ACC112 (cell line): ENCODE results near the gene CD109.
"Not testable (repeated sequence)": the region's sequence is repeated elsewhere in the genome, so short reads cannot be mapped to it uniquely, and the experiment has no call there.

Experiments used
- H2AFZ ChIP-seq: fragments of 200-600 bp; sonication (generic); one replicate; pipeline ENCODE4 v1.6.0; 2017; ENCODE audit warnings: antibody characterized with exemption, low read length; ENCODE audit not compliant: unreplicated experiment
- H3K27ac ChIP-seq: fragments of 200-600 bp; sonication (generic); 2 replicates; pipeline ENCODE4 v1.5.1; 2014; ENCODE audit warnings: low read depth, mild to moderate bottlenecking, antibody characterized with exemption, low read length, moderate library complexity
- H3K27me3 ChIP-seq: fragments of 200-600 bp; sonication (generic); 2 replicates; pipeline ENCODE4 v1.6.1; 2014; ENCODE audit warnings: mild to moderate bottlenecking, antibody characterized with exemption, low read length, moderate library complexity, mixed read lengths; ENCODE audit not compliant: insufficient read depth
- H3K36me3 ChIP-seq: fragments of 200-600 bp; sonication (generic); 2 replicates; pipeline ENCODE4 v1.6.1; 2016; ENCODE audit warnings: mild to moderate bottlenecking, antibody characterized with exemption, low read length, moderate library complexity, mixed read lengths; ENCODE audit not compliant: insufficient read depth
- H3K4me1 ChIP-seq: fragments of 200-600 bp; sonication (generic); one replicate; pipeline ENCODE4 v1.6.1; 2016; ENCODE audit warnings: low read length, mixed read lengths; ENCODE audit not compliant: insufficient read depth, unreplicated experiment, control insufficient read depth
- H3K4me3 ChIP-seq: fragments of 200-600 bp; sonication (generic); 2 replicates; pipeline ENCODE4 v1.5.1; 2014; ENCODE audit warnings: mild to moderate bottlenecking, low read depth, low read length
- H3K79me2 ChIP-seq: fragments of 200-600 bp; sonication (generic); one replicate; pipeline ENCODE4 v1.6.0; 2016; ENCODE audit warnings: low read length; ENCODE audit not compliant: control insufficient read depth, unreplicated experiment, insufficient read depth

CD109 gene

DNA sequence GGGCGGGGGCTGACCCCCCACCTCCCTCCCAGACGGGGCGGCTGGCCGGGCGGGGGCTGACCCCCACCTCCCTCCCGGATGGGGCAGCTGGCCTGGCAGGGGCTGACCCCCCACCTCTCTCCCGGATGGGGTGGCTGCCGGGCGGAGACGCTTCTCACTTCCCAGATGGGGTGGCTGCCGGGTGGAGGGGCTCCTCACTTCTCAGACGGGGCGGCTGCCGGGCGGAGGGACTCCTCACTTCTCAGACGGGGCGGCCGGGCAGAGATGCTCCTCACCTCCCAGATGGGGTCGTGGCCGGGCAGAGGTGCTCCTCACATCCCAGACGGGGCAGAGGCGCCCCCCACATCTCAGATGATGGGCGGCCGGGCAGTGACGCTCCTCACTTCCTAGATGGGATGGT, 155.0 kb downstream of the CD109 start:
- H3K4me3 ChIP-seq, H3K27me3 ChIP-seq, H3K36me3 ChIP-seq, H3K27ac ChIP-seq, H3K79me2 ChIP-seq, H2AFZ ChIP-seq, H3K4me1 ChIP-seq: not testable (repeated sequence)

DNA sequence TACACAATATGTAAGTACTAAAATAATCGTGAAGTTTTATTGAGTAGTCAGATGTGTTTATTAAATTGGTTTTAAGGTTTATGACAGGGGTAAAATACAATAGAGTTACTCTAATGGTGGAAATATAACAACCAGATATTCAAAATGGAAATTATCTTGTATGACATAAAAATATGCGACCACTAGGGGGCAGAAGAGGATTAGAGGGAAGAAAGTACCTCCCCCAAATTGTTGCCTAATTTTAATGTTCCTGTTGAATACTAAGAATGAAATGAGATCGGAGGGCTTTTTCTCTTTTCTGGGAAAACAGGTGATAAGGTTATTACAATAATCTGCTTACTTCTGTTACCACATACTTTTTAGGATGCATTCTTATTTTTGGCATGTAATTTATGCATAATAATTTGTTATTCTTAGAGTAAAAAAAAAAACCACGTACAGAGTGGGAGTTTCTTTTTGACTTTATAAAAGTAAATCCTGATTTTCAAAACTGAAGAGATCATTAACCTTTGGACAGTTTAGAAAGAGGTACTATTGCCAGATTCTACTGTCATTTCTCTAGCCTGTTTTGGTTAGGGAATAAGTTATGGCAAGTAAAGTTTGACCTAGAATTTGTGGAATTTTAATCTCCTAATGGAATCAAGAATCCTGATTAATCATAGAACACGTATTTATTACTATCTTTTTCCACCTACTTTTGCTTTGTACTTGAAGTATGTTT, 159.2 kb downstream of the CD109 start:
- Histone ChIP-seq H3K27ac (no peak overlapping the region), H2AFZ (peak overlapping the region; percentile 47), H3K27me3 (no peaks in the 10 kb centered on the region), H3K4me3 (peak overlapping the region; percentile 61), H3K79me2 (no peaks in the 10 kb centered on the region), H3K4me1 (peaks cover 4% of the 10 kb centered on the region), H3K36me3 (no peaks in the 10 kb centered on the region)

DNA sequence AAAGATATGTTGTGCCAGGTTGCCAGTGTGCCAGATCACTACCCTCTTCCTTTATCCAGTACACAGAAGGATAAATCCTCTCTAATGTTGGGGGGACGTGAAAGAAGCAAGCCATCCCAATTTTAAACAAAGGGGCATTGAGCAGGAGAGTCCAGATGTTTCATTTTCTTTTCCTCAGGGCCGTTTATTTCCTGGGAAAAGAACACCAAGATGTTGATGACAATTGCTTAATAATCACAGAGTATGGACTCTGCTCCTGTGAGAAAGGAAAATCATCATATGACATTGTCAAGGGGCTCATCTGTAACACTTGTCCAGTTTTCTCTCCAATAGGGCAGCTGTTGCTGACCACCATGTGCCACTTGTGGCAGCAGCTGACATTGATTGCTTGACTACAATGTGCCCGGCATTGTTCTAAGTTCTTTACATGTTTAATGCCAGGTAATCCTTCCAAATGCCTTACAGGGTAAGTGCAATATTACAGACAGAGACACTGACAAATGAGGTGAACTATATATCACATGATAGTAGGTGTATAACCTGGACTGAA, 161.4 kb downstream of the CD109 start:
- peaks cover 4% of the 10 kb centered on the region for H3K4me1 ChIP-seq
- no peaks in the 10 kb centered on the region for H3K79me2 ChIP-seq
- no peak overlapping the region for H2AFZ ChIP-seq
- H3K27me3 ChIP-seq = no peaks in the 10 kb centered on the region
- no peak overlapping the region for H3K27ac ChIP-seq
- H3K36me3 ChIP-seq = no peaks in the 10 kb centered on the region
- H3K4me3 ChIP-seq = no peak overlapping the region

DNA sequence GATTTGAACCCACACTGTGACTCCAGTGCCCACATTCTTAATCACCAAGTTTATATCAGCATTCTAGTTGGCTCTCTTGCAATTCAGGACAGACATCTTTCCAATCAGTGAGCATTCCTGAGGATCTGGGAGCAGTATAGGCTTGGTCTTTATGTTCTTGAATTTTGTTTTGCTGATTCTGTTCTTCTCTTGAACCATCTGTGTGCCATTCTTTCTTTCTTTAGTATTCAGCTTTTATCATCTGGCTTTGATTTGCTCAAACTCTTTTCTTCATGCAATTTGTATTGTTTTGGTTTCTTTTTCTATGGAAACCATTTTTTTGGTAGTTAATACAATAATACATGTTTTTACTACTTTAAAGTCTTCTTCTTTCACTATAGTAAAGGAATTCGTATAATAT, 162.4 kb downstream of the CD109 start:
- H3K4me1 ChIP-seq = peaks cover 4% of the 10 kb centered on the region
- H2AFZ ChIP-seq = no peak overlapping the region
- H3K27ac ChIP-seq = no peak overlapping the region
- H3K79me2 ChIP-seq = no peaks in the 10 kb centered on the region
- no peaks in the 10 kb centered on the region for H3K36me3 ChIP-seq
- no peak overlapping the region for H3K4me3 ChIP-seq
- no peaks in the 10 kb centered on the region for H3K27me3 ChIP-seq

DNA sequence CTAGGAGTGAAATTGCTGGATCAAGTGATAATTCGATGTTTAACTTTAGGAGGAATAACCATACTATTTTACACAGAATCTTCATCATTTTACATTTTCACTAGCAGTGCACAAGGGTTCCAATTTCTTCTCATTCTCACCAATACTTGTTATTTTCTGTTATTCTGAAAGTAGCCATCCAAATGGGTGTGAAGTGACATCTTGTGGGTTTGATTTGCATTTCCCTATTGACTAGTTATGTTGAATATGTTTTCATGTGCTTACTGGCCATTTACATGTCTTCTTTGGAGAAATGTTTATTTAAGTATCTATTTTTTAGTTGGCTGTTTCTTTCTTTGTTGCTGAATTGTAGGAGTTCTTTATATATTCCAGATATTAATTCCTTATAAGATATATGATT, 164.3 kb downstream of the CD109 start:
- no peak overlapping the region for H2AFZ ChIP-seq
- H3K36me3 ChIP-seq = no peaks in the 10 kb centered on the region
- peaks cover 2% of the 10 kb centered on the region for H3K4me1 ChIP-seq
- H3K27me3 ChIP-seq = no peaks in the 10 kb centered on the region
- no peaks in the 10 kb centered on the region for H3K79me2 ChIP-seq
- H3K27ac ChIP-seq = no peak overlapping the region
- H3K4me3 ChIP-seq = no peak overlapping the region

DNA sequence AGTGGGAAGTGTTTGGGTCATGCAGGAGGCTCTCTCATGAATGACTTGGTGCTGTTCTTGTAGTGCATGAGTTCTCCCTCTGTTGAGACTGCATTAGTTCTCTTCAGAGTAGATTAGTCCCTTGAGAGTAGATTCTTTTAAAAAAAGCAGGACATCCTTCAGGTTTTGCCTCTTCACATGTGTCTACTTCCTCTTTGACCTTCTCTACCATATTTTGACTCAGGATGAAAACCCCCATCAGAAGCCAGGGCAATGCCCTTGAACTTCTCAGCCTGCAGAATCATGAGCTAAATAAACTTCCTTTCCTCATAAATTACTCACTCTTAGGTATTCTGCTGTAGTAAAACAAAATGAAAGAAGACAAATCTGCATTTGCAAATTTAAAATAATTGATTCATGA, 170.3 kb downstream of the CD109 start:
- Histone ChIP-seq H2AFZ (no peak overlapping the region), H3K27ac (no peak overlapping the region), H3K79me2 (no peaks in the 10 kb centered on the region), H3K4me3 (no peak overlapping the region), H3K4me1 (no peaks in the 10 kb centered on the region), H3K27me3 (no peaks in the 10 kb centered on the region), H3K36me3 (no peaks in the 10 kb centered on the region)

DNA sequence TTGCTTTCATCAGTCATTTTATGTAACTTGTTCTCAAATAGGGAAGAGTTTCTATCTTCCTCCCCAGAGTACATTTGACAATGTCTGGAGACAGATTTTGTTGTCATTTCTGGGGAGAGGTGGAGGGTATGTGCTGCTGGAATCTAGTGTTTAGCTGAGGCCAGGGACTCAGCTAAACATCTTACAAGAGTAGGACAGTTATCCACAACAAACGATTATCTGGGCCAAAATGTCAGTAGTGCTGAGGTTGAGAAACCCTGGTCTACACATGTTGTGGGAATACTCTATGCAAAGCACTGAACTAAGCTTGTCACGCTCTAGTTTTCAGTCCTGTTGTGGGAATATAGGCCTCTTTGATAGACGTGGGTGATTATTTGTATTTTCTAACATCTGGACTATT, 171.4 kb downstream of the CD109 start:
- Histone ChIP-seq H3K27ac (no peak overlapping the region), H3K79me2 (no peaks in the 10 kb centered on the region), H3K4me3 (no peak overlapping the region), H3K4me1 (no peaks in the 10 kb centered on the region), H2AFZ (no peak overlapping the region), H3K36me3 (no peaks in the 10 kb centered on the region), H3K27me3 (no peaks in the 10 kb centered on the region)

DNA sequence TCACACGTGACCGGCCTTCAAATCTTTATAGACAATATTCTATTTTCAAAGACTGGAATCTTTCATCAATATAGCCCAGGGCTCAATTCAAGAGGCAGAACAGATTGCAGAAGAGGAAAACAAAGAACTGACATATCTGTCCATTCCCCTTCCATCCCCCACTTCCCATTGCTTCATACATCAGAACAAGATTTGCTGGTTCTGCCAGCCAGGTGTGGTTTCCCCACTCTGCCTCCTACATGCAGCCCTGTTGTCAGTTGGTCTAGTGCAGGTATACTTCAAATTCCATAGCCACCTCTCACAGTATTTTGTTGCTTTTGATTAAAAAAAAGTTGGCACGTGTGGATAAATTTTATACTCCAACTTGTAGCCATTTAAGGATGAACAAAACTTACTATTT, 174.9 kb downstream of the CD109 start:
- H3K36me3 ChIP-seq = no peaks in the 10 kb centered on the region
- H3K79me2 ChIP-seq = no peaks in the 10 kb centered on the region
- no peaks in the 10 kb centered on the region for H3K27me3 ChIP-seq
- no peaks in the 10 kb centered on the region for H3K4me1 ChIP-seq
- H2AFZ ChIP-seq = no peak overlapping the region
- H3K4me3 ChIP-seq = no peak overlapping the region
- H3K27ac ChIP-seq = no peak overlapping the region

DNA sequence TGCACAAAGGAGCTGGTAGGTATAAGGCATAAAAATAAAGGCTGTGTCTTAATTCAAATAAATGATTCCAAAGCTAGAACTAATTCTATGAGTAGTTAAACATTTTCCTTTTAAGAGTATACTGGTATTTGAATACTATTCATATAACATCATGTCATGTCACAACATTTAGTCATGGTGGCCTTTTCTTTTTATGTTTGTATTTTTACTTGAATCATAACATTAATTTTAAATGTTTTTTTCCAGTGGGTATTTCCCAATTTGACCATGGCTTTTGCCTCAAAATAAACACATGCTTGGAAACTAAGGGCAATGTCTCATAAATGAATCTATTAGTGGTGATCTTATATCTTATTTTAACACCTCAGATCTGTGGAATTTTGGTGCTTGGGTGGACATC, 177.1 kb downstream of the CD109 start:
- Histone ChIP-seq H3K79me2 (no peaks in the 10 kb centered on the region), H3K36me3 (no peaks in the 10 kb centered on the region), H3K27me3 (no peaks in the 10 kb centered on the region), H3K27ac (no peak overlapping the region), H3K4me1 (no peaks in the 10 kb centered on the region), H3K4me3 (no peak overlapping the region), H2AFZ (no peak overlapping the region)
